GM19455 (cell line): Measurements from ENCODE around the gene GPR152.

Experiments
- ATAC-seq: cut with Tn5 transposase; IDR thresholded peaks from one replicate; pipeline ENCODE4 v1.9.1; 2021; ENCODE audit not compliant: unreplicated experiment

GPR152 gene

GRCh38 chr11:67440229-67441097, 12.1 kb downstream of the GPR152 start:
- ATAC-seq: no peak

DNA sequence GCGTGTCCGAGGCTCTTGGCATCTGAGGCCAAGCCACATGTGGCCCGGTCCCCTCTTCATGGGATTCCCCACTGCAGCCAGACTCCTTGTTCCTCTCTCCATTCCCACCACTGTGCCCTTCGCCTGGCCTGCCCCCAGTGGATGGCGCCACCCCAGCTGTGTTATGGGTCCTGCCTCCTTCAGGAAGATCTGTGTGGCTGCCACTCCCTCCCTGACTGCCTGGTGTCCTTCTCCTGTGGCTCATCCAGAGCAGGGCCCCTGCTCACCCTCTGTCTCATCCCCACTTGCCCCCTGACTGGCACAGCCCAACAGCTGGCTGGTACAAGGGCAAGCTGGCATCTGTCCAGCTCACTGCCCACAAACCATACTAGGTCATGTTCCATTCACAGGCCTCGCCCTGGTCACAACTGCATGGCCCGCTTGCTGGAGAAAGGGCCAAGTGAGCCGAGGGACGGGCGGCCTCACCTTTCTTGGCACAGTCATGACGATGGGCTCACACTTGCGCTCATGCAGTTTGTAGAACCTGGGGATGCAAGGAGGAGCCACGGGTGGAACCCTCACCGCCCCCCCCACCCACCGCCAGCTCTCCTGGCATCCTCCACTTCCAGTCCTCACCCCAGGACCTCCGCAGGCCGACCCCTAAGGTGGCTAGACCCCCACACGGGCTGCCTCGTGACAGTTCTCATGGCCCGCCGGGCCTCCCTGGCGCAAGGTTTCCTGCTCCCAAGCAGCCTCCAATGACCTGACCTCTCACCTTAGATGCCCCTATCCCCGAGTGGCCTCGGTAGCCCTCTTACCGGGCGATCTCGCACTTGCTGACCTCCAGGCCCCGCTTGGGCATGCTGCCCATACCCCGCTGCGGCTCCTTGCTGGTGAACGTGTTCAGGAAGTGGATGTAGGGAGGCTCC, 13.0 kb downstream of the GPR152 start:
- no peak for ATAC-seq

DNA sequence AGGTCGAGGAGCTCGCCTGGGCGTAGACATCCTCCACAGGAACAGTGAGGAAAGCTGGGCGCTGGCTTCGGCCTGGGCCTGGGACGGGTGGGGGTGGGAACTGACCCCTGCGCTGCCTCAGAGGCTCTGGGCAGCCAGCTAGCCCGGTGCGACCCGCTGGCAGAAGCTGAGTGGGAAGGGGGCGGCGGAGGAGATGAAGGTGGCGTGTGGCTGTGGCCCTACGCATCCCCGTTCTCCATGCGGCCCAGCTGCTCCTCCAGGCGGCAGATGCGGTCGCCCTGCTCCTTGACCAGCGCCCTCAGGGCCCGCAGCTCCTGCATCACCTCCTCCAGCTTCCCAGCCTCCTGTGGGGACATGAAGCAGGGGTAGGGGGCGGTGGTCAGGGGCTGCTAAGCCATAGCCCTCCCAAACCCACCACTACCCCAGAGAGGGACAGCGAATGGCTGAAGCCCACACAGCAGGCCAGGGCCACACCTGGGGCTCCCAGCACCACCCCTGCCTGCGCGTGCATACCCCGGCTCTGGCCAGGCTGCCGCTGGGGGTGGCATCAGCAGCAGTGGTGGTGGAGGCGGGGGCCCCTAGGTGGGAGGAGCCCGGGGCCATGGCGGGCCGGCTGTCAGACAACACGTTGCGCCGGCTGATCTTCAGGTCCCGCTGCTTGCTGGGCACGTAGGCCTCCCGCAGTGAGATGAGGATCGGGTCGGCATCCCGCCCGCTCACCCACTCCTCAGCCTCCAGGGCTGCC, 14.2 kb downstream of the GPR152 start:
- ATAC-seq: no peak

- no peak for ATAC-seq
Measured at GRCh38 chr11:67437809-67438157, 14.7 kb downstream of the GPR152 start.

DNA sequence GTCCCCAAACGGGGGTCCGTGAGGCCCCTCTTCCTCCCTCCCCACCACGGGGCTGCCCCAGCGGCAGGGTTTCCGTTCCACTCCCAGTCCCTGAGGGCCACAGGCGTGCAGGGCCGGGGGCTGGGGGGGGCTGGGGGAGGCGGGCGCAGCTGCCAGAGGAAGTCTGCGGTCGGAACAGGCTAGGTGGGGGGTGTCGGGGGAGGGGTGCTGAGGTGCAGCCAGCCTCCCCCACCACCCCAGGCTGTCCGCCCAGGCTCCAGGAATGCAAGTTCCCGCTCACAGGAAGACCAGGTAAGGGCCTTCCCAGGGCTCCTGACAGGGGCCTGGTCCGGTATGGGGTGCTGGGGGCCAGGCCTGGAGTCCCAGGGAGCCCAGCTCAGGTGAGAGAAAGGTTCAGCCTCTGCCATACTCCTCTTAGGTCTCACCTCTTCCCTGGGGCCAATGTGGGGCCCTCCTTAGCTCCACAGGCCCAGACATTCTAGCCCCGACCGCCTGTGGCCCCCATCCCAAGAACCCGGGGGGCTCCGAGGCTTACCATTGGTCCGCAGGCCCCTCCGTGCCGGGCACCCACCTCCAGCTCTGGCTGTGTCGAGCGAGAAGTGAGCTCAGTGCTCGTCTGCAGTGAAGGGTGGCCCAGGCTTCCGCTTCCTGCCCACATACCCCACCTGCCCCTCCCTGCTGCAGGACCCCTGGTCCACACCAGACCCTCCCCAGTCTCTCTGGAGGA, 15.3 kb downstream of the GPR152 start, which contains the start of gene PTPRCAP:
TSS of gene PTPRCAP (minus strand) at position 601 of the 727 bp plus-strand sequence. CDS start at position 538, 63 bp downstream.
- no peak for ATAC-seq

- no peak for ATAC-seq
Measured at GRCh38 chr11:67436459-67437081, 16.0 kb downstream of the GPR152 start.

- ATAC-seq: no peak
Measured at GRCh38 chr11:67435727-67436458, 16.6 kb downstream of the GPR152 start.

DNA sequence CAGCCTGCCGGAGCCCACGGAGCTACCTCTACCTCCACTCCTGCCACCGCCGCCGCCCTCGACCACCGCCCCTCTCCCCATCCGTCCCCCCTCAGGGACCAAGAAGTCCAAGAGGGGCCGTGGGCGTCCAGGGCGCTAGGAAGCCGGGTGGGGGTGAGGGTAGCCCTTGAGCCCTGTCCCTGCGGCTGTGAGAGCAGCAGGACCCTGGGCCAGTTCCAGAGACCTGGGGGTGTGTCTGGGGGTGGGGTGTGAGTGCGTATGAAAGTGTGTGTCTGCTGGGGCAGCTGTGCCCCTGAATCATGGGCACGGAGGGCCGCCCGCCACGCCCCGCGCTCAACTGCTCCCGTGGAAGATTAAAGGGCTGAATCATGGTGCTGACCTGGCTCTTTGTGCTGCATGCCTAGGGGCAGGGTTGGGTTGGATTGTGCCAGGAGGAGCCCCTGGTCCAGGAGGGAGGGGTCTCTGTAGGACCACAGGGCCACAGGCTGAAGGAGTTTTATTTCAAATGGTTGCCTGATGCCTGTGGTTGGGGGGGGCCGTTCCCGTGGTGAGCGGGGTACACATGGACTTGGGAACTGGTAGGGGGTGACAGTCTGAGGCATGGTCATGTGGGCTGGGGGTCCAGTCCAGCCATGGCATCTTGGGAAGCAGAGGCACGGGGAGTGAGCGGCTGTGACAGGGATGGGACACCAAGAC, 17.4 kb downstream of the GPR152 start:
- no peak for ATAC-seq

- no peak for ATAC-seq
Measured at GRCh38 chr11:67434395-67434881, 18.1 kb downstream of the GPR152 start.

DNA sequence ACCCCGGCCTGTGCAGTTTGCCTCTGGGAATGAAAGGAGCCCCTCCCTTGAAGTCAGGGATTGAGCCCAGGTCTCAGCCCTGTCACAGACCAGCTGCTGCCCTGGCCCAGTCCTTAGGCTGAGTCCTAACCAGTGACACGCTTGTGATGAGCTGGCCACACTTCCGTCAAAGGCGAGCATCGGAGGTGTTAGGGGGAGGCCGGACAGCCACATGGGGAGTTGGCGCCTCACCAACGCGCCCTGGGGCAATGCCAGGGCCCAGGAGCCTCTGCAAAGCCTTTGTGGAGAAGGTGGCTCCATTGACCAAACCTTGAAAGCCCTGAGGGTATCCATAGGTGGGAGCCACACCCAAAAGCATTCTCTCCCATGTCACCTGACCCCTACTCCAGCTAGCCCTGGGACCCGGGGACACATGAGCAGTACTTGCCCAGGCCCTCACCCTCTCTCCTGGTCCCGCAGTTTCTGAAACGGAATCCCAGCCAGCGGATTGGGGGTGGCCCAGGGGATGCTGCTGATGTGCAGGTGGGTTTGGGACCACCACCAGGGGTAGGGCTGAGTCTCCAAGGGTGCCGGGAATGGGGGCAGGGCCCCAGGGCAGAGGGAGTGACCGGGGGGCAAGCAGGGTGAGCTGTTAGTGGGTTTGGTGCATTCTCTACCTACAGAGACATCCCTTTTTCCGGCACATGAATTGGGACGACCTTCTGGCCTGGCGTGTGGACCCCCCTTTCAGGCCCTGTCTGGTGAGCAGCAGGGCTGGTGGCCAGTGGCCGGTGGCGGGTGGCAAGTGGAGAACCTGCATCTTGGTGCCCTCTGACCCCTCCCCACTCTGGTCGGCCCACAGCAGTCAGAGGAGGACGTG, 18.8 kb downstream of the GPR152 start:
- ATAC-seq: no peak

DNA sequence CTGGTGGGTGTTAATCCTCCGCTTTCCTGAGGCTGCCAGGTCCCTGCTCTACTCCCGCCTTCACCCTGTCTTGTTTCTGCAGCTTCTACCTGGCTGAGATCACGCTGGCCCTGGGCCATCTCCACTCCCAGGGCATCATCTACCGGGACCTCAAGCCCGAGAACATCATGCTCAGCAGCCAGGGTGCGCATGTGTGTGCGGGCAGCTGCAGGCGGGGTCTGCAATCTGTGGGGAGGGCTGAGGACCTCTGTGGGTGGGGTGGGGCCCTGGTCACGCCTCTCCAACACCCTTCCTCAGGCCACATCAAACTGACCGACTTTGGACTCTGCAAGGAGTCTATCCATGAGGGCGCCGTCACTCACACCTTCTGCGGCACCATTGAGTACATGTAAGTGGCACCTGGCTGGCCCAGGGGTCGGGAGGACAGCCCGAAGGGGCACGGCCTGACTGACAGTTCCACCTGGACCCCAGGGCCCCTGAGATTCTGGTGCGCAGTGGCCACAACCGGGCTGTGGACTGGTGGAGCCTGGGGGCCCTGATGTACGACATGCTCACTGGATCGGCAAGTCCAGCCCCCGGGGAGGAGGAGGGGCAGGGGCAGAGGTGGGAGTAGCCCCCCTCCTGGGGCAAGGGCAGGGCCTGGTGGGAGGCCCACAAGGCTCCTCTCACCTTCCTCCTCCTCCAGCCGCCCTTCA, 19.7 kb downstream of the GPR152 start:
- no peak for ATAC-seq

GRCh38 chr11:67431346-67432249, 20.9 kb downstream of the GPR152 start:
- ATAC-seq: no peak

DNA sequence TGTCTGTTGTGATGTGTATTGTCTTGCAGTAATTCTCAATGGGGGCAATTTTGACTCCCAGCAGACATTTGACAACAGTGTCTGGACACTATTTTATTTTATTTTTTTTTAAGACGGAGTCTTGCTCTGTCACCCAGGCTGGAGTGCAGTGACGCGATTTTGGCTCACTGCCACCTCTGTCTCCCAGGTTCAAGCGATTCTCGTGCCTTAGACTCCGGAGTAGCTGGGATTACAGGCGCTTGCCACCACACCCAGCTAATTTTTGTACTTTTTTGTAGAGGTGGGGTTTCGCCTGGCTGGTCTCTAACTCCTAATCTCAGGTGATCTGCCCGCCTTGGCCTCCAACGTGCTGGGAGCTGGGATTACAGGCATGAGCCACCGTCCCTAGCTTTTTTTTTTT, 22.8 kb downstream of the GPR152 start:
- no peak for ATAC-seq

GRCh38 chr11:67429038-67429668, 23.4 kb downstream of the GPR152 start:
- ATAC-seq: no peak
